Activated T-cell treated with anti-CD3 and anti-CD28 coated beads, Interleukin-2, amount 50 U/mL, for 72 hours (primary cell): ENCODE data around the gene SRRM2. TPM values are rescaled to one million over a fixed set of nuclear protein-coding genes. Genes with fewer than 3 reads are reported as not detected.

Source experiments
- ATAC-seq, 2 donors: fragments of 150-1000 bp; cut with Tn5 transposase; replicated peaks in 1 of 2; 2 replicates each; pipeline ENCODE4 v1.10.0; 2021; ENCODE audit warnings: moderate library complexity in 2 of 2, mild to moderate bottlenecking in 1 of 2
- DNase-seq, 2 donors: peaks; one replicate each; pipeline ENCODE4 v3.0.0; 2021 to 2022; ENCODE audit warnings: mixed read lengths in 1 of 2
- H3K27ac Mint-ChIP-seq: one replicate; pipeline ENCODE4 v1.8.0; 2022; ENCODE audit warnings: mild to moderate bottlenecking, moderate library complexity, mixed read lengths
- H3K27me3 Mint-ChIP-seq: one replicate; pipeline ENCODE4 v1.8.0; 2022; ENCODE audit warnings: low read depth, mixed read lengths
- H3K36me3 Mint-ChIP-seq, 2 donors: one replicate each; pipeline ENCODE4 v1.8.0; 2022; ENCODE audit warnings: mixed read lengths in 2 of 2, mild to moderate bottlenecking in 1 of 2; ENCODE audit not compliant: insufficient read depth in 2 of 2
- H3K4me1 Mint-ChIP-seq: one replicate; pipeline ENCODE4 v1.8.0; 2022; ENCODE audit warnings: low read depth, mixed read lengths
- H3K4me3 Mint-ChIP-seq, 2 donors: one replicate each; pipeline ENCODE4 v1.8.0; 2022; ENCODE audit warnings: mild to moderate bottlenecking in 2 of 2, mixed read lengths in 2 of 2, moderate library complexity in 2 of 2
- H3K9me3 Mint-ChIP-seq, 2 donors: one replicate each; pipeline ENCODE4 v1.8.0; 2022; ENCODE audit warnings: mixed read lengths in 2 of 2
- total RNA-seq, 2 donors: library from RNA; stranded (reverse); gene quantifications; one replicate each; pipeline ENCODE4 v1.2.3, GENCODE V29; 2022

SRRM2 gene
- total RNA-seq, 2 donors from 2014 or later: 696 to 731 TPM

GRCh38 chr16:2751577-2752034 lies 832 bp upstream of the SRRM2 start:
- H3K36me3 Mint-ChIP-seq: peaks cover 24 to 31% of the 10 kb centered on the region in 2 donors
- ATAC-seq (peak in 1 of 2 donors; percentile 44), DNase-seq (no peak)
- H3K27ac Mint-ChIP-seq: peak overlapping the region; percentile 99
- peaks cover 55% of the 10 kb centered on the region for H3K4me1 Mint-ChIP-seq
- peak overlapping the region; percentile 79 to 88 for H3K4me3 Mint-ChIP-seq
- no peaks in the 10 kb centered on the region for H3K27me3 Mint-ChIP-seq
- no peaks in the 10 kb centered on the region for H3K9me3 Mint-ChIP-seq

GRCh38 chr16:2752850-2753732 lies 653 bp downstream of the SRRM2 start:
- no peaks in the 10 kb centered on the region for H3K27me3 Mint-ChIP-seq
- H3K36me3 Mint-ChIP-seq: peaks cover 34 to 43% of the 10 kb centered on the region in 2 donors
- peak overlapping the region; percentile 89 for H3K27ac Mint-ChIP-seq
- peak overlapping the region; percentile 79 to 95 for H3K4me3 Mint-ChIP-seq
- no peaks in the 10 kb centered on the region for H3K9me3 Mint-ChIP-seq
- DNase-seq (no peak), ATAC-seq (peak; percentile 48 to 53)
- peaks cover 68% of the 10 kb centered on the region for H3K4me1 Mint-ChIP-seq

GRCh38 chr16:2753733-2754020 lies 1.2 kb downstream of the SRRM2 start:
- ATAC-seq (no peak), DNase-seq (no peak)
- H3K4me1 Mint-ChIP-seq: peaks cover 68% of the 10 kb centered on the region
- peaks cover 38 to 48% of the 10 kb centered on the region in 2 donors for H3K36me3 Mint-ChIP-seq
- H3K4me3 Mint-ChIP-seq: peak overlapping the region; percentile 79 to 95
- peak overlapping the region; percentile 89 for H3K27ac Mint-ChIP-seq
- no peaks in the 10 kb centered on the region for H3K9me3 Mint-ChIP-seq
- H3K27me3 Mint-ChIP-seq: no peaks in the 10 kb centered on the region

- Mint-ChIP-seq H3K9me3 (no peaks in the 10 kb centered on the region), H3K27ac (peak overlapping the region; percentile 89), H3K36me3 (peaks cover 49 to 61% of the 10 kb centered on the region in 2 donors), H3K4me1 (peaks cover 59% of the 10 kb centered on the region), H3K4me3 (peak overlapping the region; percentile 79 to 95), H3K27me3 (no peaks in the 10 kb centered on the region)
- DNase-seq (no peak), ATAC-seq (no peak)
These were observed 2.7 kb downstream of the SRRM2 start for GRCh38 chr16:2755158-2755557.

- Mint-ChIP-seq H3K4me3 (peak overlapping the region in 1 of 2 donors; percentile 11), H3K36me3 (peaks cover 58 to 72% of the 10 kb centered on the region in 2 donors), H3K4me1 (peaks cover 46% of the 10 kb centered on the region), H3K9me3 (no peaks in the 10 kb centered on the region), H3K27ac (peak overlapping the region; percentile 66), H3K27me3 (no peaks in the 10 kb centered on the region)
- ATAC-seq: no peak
- DNase-seq: no peak
These were observed 4.0 kb downstream of the SRRM2 start for GRCh38 chr16:2756288-2757015.

- no peak overlapping the region for H3K4me3 Mint-ChIP-seq
- peaks cover 61 to 80% of the 10 kb centered on the region in 2 donors for H3K36me3 Mint-ChIP-seq
- no peak for ATAC-seq
- H3K4me1 Mint-ChIP-seq: peaks cover 49% of the 10 kb centered on the region
- no peak for DNase-seq
- H3K27me3 Mint-ChIP-seq: no peaks in the 10 kb centered on the region
- H3K27ac Mint-ChIP-seq: peak overlapping the region; percentile 66
- H3K9me3 Mint-ChIP-seq: no peaks in the 10 kb centered on the region
These were observed 4.9 kb downstream of the SRRM2 start for GRCh38 chr16:2757344-2757743.

- Mint-ChIP-seq H3K9me3 (no peaks in the 10 kb centered on the region), H3K36me3 (peaks cover 57 to 83% of the 10 kb centered on the region in 2 donors), H3K4me3 (no peak overlapping the region), H3K27me3 (no peaks in the 10 kb centered on the region), H3K27ac (peak overlapping the region; percentile 12), H3K4me1 (peaks cover 24% of the 10 kb centered on the region)
- DNase-seq (no peak), ATAC-seq (no peak)
These were observed 9.0 kb downstream of the SRRM2 start for GRCh38 chr16:2761472-2761871.

- Mint-ChIP-seq H3K27me3 (no peaks in the 10 kb centered on the region), H3K4me1 (peaks cover 18% of the 10 kb centered on the region), H3K9me3 (no peaks in the 10 kb centered on the region), H3K4me3 (no peak overlapping the region), H3K36me3 (peaks cover 54 to 82% of the 10 kb centered on the region in 2 donors), H3K27ac (peak overlapping the region; percentile 40)
- no peak for ATAC-seq
- no peak for DNase-seq
These were observed 9.6 kb downstream of the SRRM2 start for GRCh38 chr16:2761886-2762583.

- Mint-ChIP-seq H3K9me3 (no peaks in the 10 kb centered on the region), H3K27me3 (no peaks in the 10 kb centered on the region), H3K4me3 (no peak overlapping the region), H3K4me1 (peaks cover 12% of the 10 kb centered on the region), H3K36me3 (peaks cover 50 to 79% of the 10 kb centered on the region in 2 donors), H3K27ac (peak overlapping the region; percentile 40)
- no peak for ATAC-seq
- no peak for DNase-seq
These were observed 10.3 kb downstream of the SRRM2 start for GRCh38 chr16:2762711-2763110.

- Mint-ChIP-seq H3K9me3 (no peaks in the 10 kb centered on the region), H3K27me3 (no peaks in the 10 kb centered on the region), H3K4me1 (peaks cover 16% of the 10 kb centered on the region), H3K36me3 (peaks cover 50 to 78% of the 10 kb centered on the region in 2 donors), H3K4me3 (no peak overlapping the region), H3K27ac (no peak overlapping the region)
- no peak for DNase-seq
- no peak for ATAC-seq
These were observed 10.7 kb downstream of the SRRM2 start for GRCh38 chr16:2763173-2763572.

GRCh38 chr16:2764718-2765117 lies 12.3 kb downstream of the SRRM2 start:
- no peaks in the 10 kb centered on the region for H3K27me3 Mint-ChIP-seq
- H3K27ac Mint-ChIP-seq: no peak overlapping the region
- peaks cover 43 to 71% of the 10 kb centered on the region in 2 donors for H3K36me3 Mint-ChIP-seq
- no peak for ATAC-seq
- H3K4me3 Mint-ChIP-seq: no peak overlapping the region
- peaks cover 23% of the 10 kb centered on the region for H3K4me1 Mint-ChIP-seq
- no peaks in the 10 kb centered on the region for H3K9me3 Mint-ChIP-seq
- DNase-seq: no peak

- H3K36me3 Mint-ChIP-seq: peaks cover 35 to 65% of the 10 kb centered on the region in 2 donors
- DNase-seq (no peak), ATAC-seq (no peak)
- H3K4me1 Mint-ChIP-seq: peaks cover 28% of the 10 kb centered on the region
- H3K27me3 Mint-ChIP-seq: no peaks in the 10 kb centered on the region
- H3K4me3 Mint-ChIP-seq: no peak overlapping the region
- peak overlapping the region; percentile 55 for H3K27ac Mint-ChIP-seq
- H3K9me3 Mint-ChIP-seq: no peaks in the 10 kb centered on the region
These were observed 13.3 kb downstream of the SRRM2 start for GRCh38 chr16:2765462-2766404.
